A673 (cell line): ENCODE data around the gene RSF1. TPM values are rescaled to one million over a fixed set of nuclear protein-coding genes. Genes with fewer than 3 reads are reported as not detected.
A peak's percentile ranks its signal among the peaks of the same experiment; 100 is the strongest.

Source experiments
- BruUV-seq: library from RNA; stranded (reverse); fragments of 400-500 nt; replicated peaks from 2 replicates; lab custom pipeline; 2021; lab: Mats Ljungman, UMichigan
- CTCF ChIA-PET: fragments of 300-600 bp; sonication (Branson Sonifier 250); formaldehyde crosslinking; loops from one replicate; lab custom pipeline; 2022; ENCODE audit warnings: antibody characterized with exemption; lab: Charles Lee
- POLR2A ChIA-PET: fragments of 300-600 bp; sonication (Branson Sonifier 250); formaldehyde crosslinking; loops from one replicate; lab custom pipeline; 2022; ENCODE audit warnings: antibody characterized with exemption; ENCODE audit not compliant: low non-redundant PET; lab: Charles Lee
- DNase-seq: peaks from one replicate; pipeline ENCODE4 v3.0.0-alpha.2; 2015; ENCODE audit warnings: low spot score
- H3K27ac ChIP-seq: fragments of 200-600 bp; sonication (generic); 2 replicates; pipeline ENCODE4 v1.5.1; 2016; ENCODE audit warnings: mixed run types, low read depth, mild to moderate bottlenecking, mixed read lengths, antibody characterized with exemption, low read length; ENCODE audit not compliant: poor library complexity, severe bottlenecking
- H3K27me3 ChIP-seq: fragments of 200-600 bp; sonication (generic); replicated peaks from 2 replicates; pipeline ENCODE4 v1.6.1; 2017; ENCODE audit warnings: mixed run types, low read depth, mild to moderate bottlenecking, mixed read lengths, antibody characterized with exemption, low read length; ENCODE audit not compliant: insufficient read depth, poor library complexity
- H3K36me3 ChIP-seq: fragments of 200-600 bp; sonication (generic); 2 replicates; pipeline ENCODE4 v1.6.1; 2016; ENCODE audit warnings: mixed run types, mild to moderate bottlenecking, mixed read lengths, antibody characterized with exemption, low read length; ENCODE audit not compliant: insufficient read depth, poor library complexity, severe bottlenecking
- H3K4me1 ChIP-seq: fragments of 200-600 bp; sonication (generic); 2 replicates; pipeline ENCODE4 v1.6.1; 2017; ENCODE audit warnings: mixed run types, mild to moderate bottlenecking, mixed read lengths, antibody characterized with exemption, low read length; ENCODE audit not compliant: insufficient read depth, poor library complexity, severe bottlenecking
- H3K4me3 ChIP-seq: fragments of 200-600 bp; sonication (generic); 2 replicates; pipeline ENCODE4 v1.5.1; 2016; ENCODE audit warnings: low read depth, mixed run types, mild to moderate bottlenecking, mixed read lengths, low read length; ENCODE audit not compliant: poor library complexity, severe bottlenecking
- H3K9me3 ChIP-seq: fragments of 200-600 bp; sonication (generic); 2 replicates; pipeline ENCODE4 v1.6.1; 2016; ENCODE audit warnings: mixed run types, low read depth, mild to moderate bottlenecking, mixed read lengths, antibody characterized with exemption, low read length; ENCODE audit not compliant: poor library complexity, severe bottlenecking
- CTCF ChIP-seq: fragments of 300-800, 200-600 bp; sonication (generic); conservative IDR thresholded peaks from 2 replicates; pipeline ENCODE4 v1.5.1; 2017; ENCODE audit warnings: low read depth, mild to moderate bottlenecking, antibody characterized with exemption, low read length, moderate library complexity, mixed read lengths
- EZH2 ChIP-seq: fragments of 200-600 bp; sonication (generic); IDR thresholded peaks from 2 replicates; pipeline ENCODE4 v1.6.1; 2017; ENCODE audit warnings: borderline replicate concordance, low read depth, mild to moderate bottlenecking, mixed read lengths, antibody characterized with exemption, low read length; ENCODE audit not compliant: poor library complexity, severe bottlenecking
- intact Hi-C: fragments of 100-400 bp; cut with micrococcal nuclease; formaldehyde crosslinking; loops from one replicate; pipeline ENCODE4 v1.10.0; 2022; ENCODE audit not compliant: unreplicated experiment
- total RNA-seq: library from RNA; stranded (reverse); gene quantifications from 2 replicates; pipeline ENCODE4 v1.2.3, GENCODE V29; 2021

Gene RSF1
- total RNA-seq, 1 experiment from 2014 or later: 94.1 TPM

GRCh38 chr11:77806415-77806814 lies 14.1 kb downstream of the RSF1 start:
- ChIA-PET POLR2A (no interaction called here), CTCF (no interaction called here)
- no peak overlapping the region for H3K27ac ChIP-seq
- no TSS peak for BruUV-seq
- TF ChIP-seq CTCF: no peak
- no peak for TF ChIP-seq EZH2
- no peaks in the 10 kb centered on the region for H3K36me3 ChIP-seq
- H3K4me1 ChIP-seq: peaks cover 4% of the 10 kb centered on the region
- no peaks in the 10 kb centered on the region for H3K27me3 ChIP-seq
- no peak for DNase-seq
- H3K4me3 ChIP-seq: no peak overlapping the region
- H3K9me3 ChIP-seq: no peaks in the 10 kb centered on the region
- intact Hi-C loops: no loop called here

- H3K4me1 ChIP-seq: peaks cover 25% of the 10 kb centered on the region
- H3K9me3 ChIP-seq: no peaks in the 10 kb centered on the region
- H3K4me3 ChIP-seq: no peak overlapping the region
- no peak for TF ChIP-seq EZH2
- TF ChIP-seq CTCF: no peak
- DNase-seq: peak; percentile 14
- BruUV-seq: no TSS peak
- CTCF ChIA-PET: no interaction called here
- peak overlapping the region; percentile 18 for H3K27ac ChIP-seq
- no peaks in the 10 kb centered on the region for H3K27me3 ChIP-seq
- POLR2A ChIA-PET: no interaction called here
- H3K36me3 ChIP-seq: no peaks in the 10 kb centered on the region
- intact Hi-C loops: no loop called here
Measured at GRCh38 chr11:77801477-77801876, 19.0 kb downstream of the RSF1 start.

- Histone ChIP-seq H3K4me3 (no peak overlapping the region), H3K27ac (no peak overlapping the region), H3K4me1 (peaks cover 25% of the 10 kb centered on the region), H3K36me3 (no peaks in the 10 kb centered on the region), H3K9me3 (no peaks in the 10 kb centered on the region), H3K27me3 (no peaks in the 10 kb centered on the region)
- intact Hi-C loops: no loop called here
- no peak for TF ChIP-seq CTCF
- TF ChIP-seq EZH2: no peak
- CTCF ChIA-PET: no interaction called here
- POLR2A ChIA-PET: no interaction called here
- BruUV-seq: no TSS peak
- DNase-seq: peak; percentile 12
Measured at GRCh38 chr11:77800449-77800848, 20.1 kb downstream of the RSF1 start.
